HepG2 (cell line): Measurements from ENCODE around the gene PTPRCAP. TPM values are rescaled to one million over a fixed set of nuclear protein-coding genes. Genes with fewer than 3 reads are reported as not detected.

Experiments
- BRCA1 ChIP-seq: sonication (generic); formaldehyde crosslinking; IDR thresholded peaks from 2 replicates; pipeline ENCODE4 v1.4.0; 2020; ENCODE audit warnings: missing genetic modification reagents
- DR1 ChIP-seq: sonication (generic); formaldehyde crosslinking; IDR thresholded peaks from 2 replicates; pipeline ENCODE4 v1.8.0; 2021; ENCODE audit warnings: mild to moderate bottlenecking, missing genetic modification reagents, inconsistent platforms
- KDM3A ChIP-seq: IDR thresholded peaks from 2 replicates; pipeline ENCODE4 v1.6.1; 2018; ENCODE audit warnings: low read depth, missing compliant biosample characterization
- KLF13 ChIP-seq: sonication (generic); formaldehyde crosslinking; IDR thresholded peaks from 2 replicates; pipeline ENCODE4 v1.4.0; 2020; ENCODE audit warnings: mild to moderate bottlenecking, missing genetic modification reagents
- MEIS2 ChIP-seq: sonication (generic); formaldehyde crosslinking; IDR thresholded peaks from 2 replicates; pipeline ENCODE4 v1.9.0; 2021; ENCODE audit warnings: mild to moderate bottlenecking, missing genetic modification reagents
- MZF1 ChIP-seq: sonication (generic); formaldehyde crosslinking; IDR thresholded peaks from 2 replicates; pipeline ENCODE4 v1.8.1; 2023; ENCODE audit warnings: mild to moderate bottlenecking, missing genetic modification reagents, borderline replicate concordance
- NFE2L1 ChIP-seq: sonication (generic); formaldehyde crosslinking; IDR thresholded peaks from 2 replicates; pipeline ENCODE4 v1.4.0; 2020; ENCODE audit warnings: missing genetic modification reagents, mild to moderate bottlenecking, borderline replicate concordance
- SAP130 ChIP-seq: IDR thresholded peaks from 2 replicates; pipeline ENCODE4 v1.6.1; 2016; ENCODE audit warnings: low read depth
- SMARCE1 ChIP-seq: fragments of 450-650 bp; IDR thresholded peaks from 2 replicates; pipeline ENCODE4 v1.6.1; 2017; ENCODE audit warnings: borderline replicate concordance
- TFDP1 ChIP-seq: IDR thresholded peaks from 2 replicates; pipeline ENCODE4 v1.6.1; 2016; ENCODE audit warnings: missing compliant biosample characterization, missing genetic modification reagents, borderline replicate concordance
- THAP7 ChIP-seq: sonication (generic); formaldehyde crosslinking; IDR thresholded peaks from 2 replicates; pipeline ENCODE4 v1.8.1; 2023; ENCODE audit warnings: mild to moderate bottlenecking, missing genetic modification reagents
- ZBTB3 ChIP-seq: sonication (generic); formaldehyde crosslinking; IDR thresholded peaks from 2 replicates; pipeline ENCODE4 v1.4.0; 2020; ENCODE audit warnings: low read depth, mild to moderate bottlenecking, moderate library complexity, missing genetic modification reagents, borderline replicate concordance
- ZBTB4 ChIP-seq: sonication (generic); formaldehyde crosslinking; IDR thresholded peaks from 2 replicates; pipeline ENCODE4 v1.4.0; 2020; ENCODE audit warnings: missing genetic modification reagents, mild to moderate bottlenecking, borderline replicate concordance
- ZFP90 ChIP-seq: sonication (generic); formaldehyde crosslinking; IDR thresholded peaks from 2 replicates; pipeline ENCODE4 v1.8.0; 2022; ENCODE audit warnings: missing genetic modification reagents, mild to moderate bottlenecking, inconsistent platforms, borderline replicate concordance
- ZNF446 ChIP-seq: sonication (generic); formaldehyde crosslinking; IDR thresholded peaks from 2 replicates; pipeline ENCODE4 v1.5.0; 2020; ENCODE audit warnings: mild to moderate bottlenecking, missing genetic modification reagents
- ZNF7 ChIP-seq: IDR thresholded peaks from 2 replicates; pipeline ENCODE4 v1.6.1; 2016; ENCODE audit warnings: missing biosample characterization, missing genetic modification reagents
- ZNF772 ChIP-seq: sonication (generic); formaldehyde crosslinking; IDR thresholded peaks from 2 replicates; pipeline ENCODE4 v1.5.0; 2020; ENCODE audit warnings: mild to moderate bottlenecking, missing genetic modification reagents
- ZNF891 ChIP-seq: sonication (generic); formaldehyde crosslinking; IDR thresholded peaks from 2 replicates; pipeline ENCODE4 v1.5.0; 2020; ENCODE audit warnings: mild to moderate bottlenecking, missing genetic modification reagents
- polyA plus RNA-seq, 8 experiments: library from polyadenylated mRNA; depleted of rRNA in 3 of 8; stranded (reverse) in 7 of 8; unstranded in 1 of 8; fragments of >200 nt; fragmentation: Illumina TruSeq in 4 of 8; extraction: Trizol in 4 of 8; gene quantifications; 2 replicates each; pipeline versions ENCODE4 v1.2.1 to v1.2.3, GENCODE V29; 2011 to 2016; ENCODE audit warnings: low read depth in 4 of 8, missing spikeins in 1 of 8, mixed read lengths in 1 of 8; ENCODE audit not compliant: insufficient read depth in 1 of 8
- total RNA-seq, 5 experiments: library from RNA; depleted of rRNA; stranded (reverse); fragments of >200 nt; fragmentation: Illumina TruSeq; extraction: Trizol; gene quantifications; 2 replicates each; pipeline ENCODE4 v1.2.3, GENCODE V29; 2016; ENCODE audit warnings: low read depth in 1 of 5
- TF ChIP-seq, protein P1 (sequence below): sonication (generic); formaldehyde crosslinking; IDR thresholded peaks from 2 replicates; pipeline ENCODE4 v1.9.0; 2021; ENCODE audit warnings: missing genetic modification reagents, mild to moderate bottlenecking, borderline replicate concordance
- TF ChIP-seq, protein P2 (sequence below): IDR thresholded peaks from 2 replicates; pipeline ENCODE4 v1.6.1; 2016; ENCODE audit warnings: low read depth, control low read depth

PTPRCAP gene
- total and polyA plus RNA-seq, 2 of the 13 experiments (the other 11 are each of a cell fraction or from before 2014, with no cell fraction given) = 0.60 to 0.70 TPM

GRCh38 chr11:67420646-67421429 lies 16.6 kb downstream of the PTPRCAP start (continued):
- peak; percentile 77; the same call in 1 of the 2 replicates for TF ChIP-seq ZNF446 (CRISPR knock-in tag)
- TF ChIP-seq, protein P1, sequence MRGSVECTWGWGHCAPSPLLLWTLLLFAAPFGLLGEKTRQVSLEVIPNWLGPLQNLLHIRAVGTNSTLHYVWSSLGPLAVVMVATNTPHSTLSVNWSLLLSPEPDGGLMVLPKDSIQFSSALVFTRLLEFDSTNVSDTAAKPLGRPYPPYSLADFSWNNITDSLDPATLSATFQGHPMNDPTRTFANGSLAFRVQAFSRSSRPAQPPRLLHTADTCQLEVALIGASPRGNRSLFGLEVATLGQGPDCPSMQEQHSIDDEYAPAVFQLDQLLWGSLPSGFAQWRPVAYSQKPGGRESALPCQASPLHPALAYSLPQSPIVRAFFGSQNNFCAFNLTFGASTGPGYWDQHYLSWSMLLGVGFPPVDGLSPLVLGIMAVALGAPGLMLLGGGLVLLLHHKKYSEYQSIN = no peak
- no peak for TF ChIP-seq THAP7 (CRISPR knock-in tag)
- peak; percentile 64; the same call in 1 of the 2 replicates for TF ChIP-seq SAP130
- TF ChIP-seq TFDP1 = peak; percentile 64; the same call in 1 of the 2 replicates
- TF ChIP-seq ZNF7 (CRISPR knock-in tag) = no peak
- TF ChIP-seq BRCA1 (CRISPR knock-in tag) = no peak
- TF ChIP-seq NFE2L1 (CRISPR knock-in tag) = no peak
- no peak for TF ChIP-seq ZBTB3 (CRISPR knock-in tag)
- TF ChIP-seq MEIS2 = peak; percentile 54; the same call in 1 of the 2 replicates
- TF ChIP-seq ZNF891 = 0 out of 2 replicates have a peak, but pooled peaks have one; percentile 27
- peak; percentile 19; the same call in 1 of the 2 replicates for TF ChIP-seq ZNF772
- TF ChIP-seq ZFP90 (CRISPR knock-in tag) = 0 out of 2 replicates have a peak, but pooled peaks have one; percentile 21
- TF ChIP-seq MZF1 (CRISPR knock-in tag) = no peak
- TF ChIP-seq DR1 (CRISPR knock-in tag) = 0 out of 2 replicates have a peak, but pooled peaks have one; percentile 63
- TF ChIP-seq, protein P2, sequence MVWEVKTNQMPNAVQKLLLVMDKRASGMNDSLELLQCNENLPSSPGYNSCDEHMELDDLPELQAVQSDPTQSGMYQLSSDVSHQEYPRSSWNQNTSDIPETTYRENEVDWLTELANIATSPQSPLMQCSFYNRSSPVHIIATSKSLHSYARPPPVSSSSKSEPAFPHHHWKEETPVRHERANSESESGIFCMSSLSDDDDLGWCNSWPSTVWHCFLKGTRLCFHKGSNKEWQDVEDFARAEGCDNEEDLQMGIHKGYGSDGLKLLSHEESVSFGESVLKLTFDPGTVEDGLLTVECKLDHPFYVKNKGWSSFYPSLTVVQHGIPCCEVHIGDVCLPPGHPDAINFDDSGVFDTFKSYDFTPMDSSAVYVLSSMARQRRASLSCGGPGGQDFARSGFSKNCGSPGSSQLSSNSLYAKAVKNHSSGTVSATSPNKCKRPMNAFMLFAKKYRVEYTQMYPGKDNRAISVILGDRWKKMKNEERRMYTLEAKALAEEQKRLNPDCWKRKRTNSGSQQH = 0 out of 2 replicates have a peak, but pooled peaks have one; percentile 55
- no peak for TF ChIP-seq KDM3A
- no peak for TF ChIP-seq ZBTB4
- no peak for TF ChIP-seq SMARCE1
- TF ChIP-seq KLF13 (CRISPR knock-in tag) = no peak
